Panc1 (cell line): ENCODE measurements around the gene SLIT3.

ENCODE experiments used
- CTCF ChIP-seq: fragments of 450-650 bp; IDR thresholded peaks from 2 replicates; pipeline ENCODE4 v1.5.1; 2017; ENCODE audit warnings: mild to moderate bottlenecking
- POLR2AphosphoS5 ChIP-seq: IDR thresholded peaks from 2 replicates; pipeline ENCODE4 v1.6.1; 2012; ENCODE audit warnings: mild to moderate bottlenecking, low read depth, low read length, moderate library complexity
- REST ChIP-seq, 2 experiments: IDR thresholded peaks; 2 replicates each; pipeline ENCODE4 v1.6.1; 2011 to 2012; ENCODE audit warnings: low read depth in 2 of 2, control low read depth in 1 of 2, low read length in 1 of 2, mild to moderate bottlenecking in 1 of 2, moderate library complexity in 1 of 2; ENCODE audit not compliant: insufficient read depth in 1 of 2
- SIN3A ChIP-seq: IDR thresholded peaks from 2 replicates; pipeline ENCODE4 v1.6.1; 2012; ENCODE audit warnings: low read depth, mild to moderate bottlenecking, low read length, moderate library complexity, borderline replicate concordance; ENCODE audit not compliant: insufficient read depth

- TF ChIP-seq REST (IDR thresholded peaks at IDR 0.05; ENCODE audit: insufficient read depth in 1 of 2, low read depth in 2 of 2, low read length in 1 of 2) (no peak), CTCF (no peak), POLR2AphosphoS5 (no peak), SIN3A (no peak)
Measured at GRCh38 chr5:168776070-168776469, 524.9 kb downstream of the SLIT3 start.
